Activated CD8-positive, alpha-beta memory T cell treated with anti-CD3 and anti-CD28 coated beads, Interleukin-2, amount 50 U/mL, for 48 hours (primary cell): ENCODE results near the gene TIMP1.

ENCODE experiments used
- DNase-seq: peaks from one replicate; pipeline ENCODE4 v3.0.0-alpha.2; 2020

The TIMP1 gene

DNA sequence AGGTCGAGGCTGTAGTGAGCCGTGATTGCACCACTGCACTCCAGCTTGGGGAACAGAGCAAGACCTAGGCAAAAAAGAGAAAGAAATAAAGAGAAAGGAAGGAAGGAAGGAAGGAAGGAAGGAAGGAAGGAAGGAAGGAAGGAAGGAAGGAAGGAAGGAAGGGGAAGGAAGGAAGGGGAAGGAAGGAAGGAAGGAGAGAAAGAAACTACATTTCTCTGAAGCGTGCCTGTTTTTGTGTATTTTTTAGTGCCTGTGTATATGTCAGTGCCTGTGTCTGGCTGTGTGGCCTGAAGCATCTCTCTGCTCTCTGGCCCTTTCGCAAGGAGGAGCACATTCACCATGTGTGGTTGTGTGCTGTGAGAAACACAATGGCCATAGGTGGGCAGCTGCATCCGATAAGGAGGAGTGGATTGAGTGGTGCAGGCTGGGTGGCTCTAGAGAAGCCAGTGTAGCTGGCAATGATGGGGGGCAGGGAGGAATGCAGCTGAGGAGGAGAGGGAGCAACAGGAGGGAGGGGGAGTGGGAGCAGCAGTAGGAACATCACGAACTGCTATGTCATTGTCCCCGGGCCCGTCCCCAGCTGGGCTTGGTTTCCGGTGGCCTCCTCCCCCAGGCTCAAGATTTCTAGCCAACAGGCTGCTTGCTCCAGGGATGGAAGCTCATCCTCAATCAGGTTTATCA, 26.0 kb downstream of the TIMP1 start:
- DNase-seq, result no peak

GRCh38 chrX:47610511-47610910, 28.3 kb downstream of the TIMP1 start:
- no peak for DNase-seq

DNA sequence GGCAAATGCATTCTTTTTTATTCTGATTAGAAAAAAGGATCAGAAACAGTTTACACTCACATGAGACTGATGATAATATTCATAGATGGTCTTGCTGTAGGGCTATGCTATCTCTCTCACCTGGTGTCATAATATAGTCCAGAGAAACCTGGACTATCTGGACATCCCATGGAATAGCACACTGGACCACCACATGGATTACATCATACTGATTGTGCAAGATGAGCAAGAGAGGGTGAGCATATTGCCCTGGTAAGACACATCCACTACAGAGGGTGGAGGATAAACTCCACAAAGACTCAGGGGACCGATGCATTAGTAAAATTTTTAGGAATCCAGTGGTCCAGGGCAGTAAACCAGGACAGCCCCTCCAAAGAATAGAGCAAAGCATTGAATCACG, 29.3 kb downstream of the TIMP1 start:
- no peak for DNase-seq

- no peak for DNase-seq
Measured at GRCh38 chrX:47611926-47612325, 29.7 kb downstream of the TIMP1 start.

- DNase-seq, result no peak
Measured at GRCh38 chrX:47612418-47612817, 30.2 kb downstream of the TIMP1 start.

GRCh38 chrX:47613082-47613481, 30.8 kb downstream of the TIMP1 start:
- DNase-seq, result no peak

DNA sequence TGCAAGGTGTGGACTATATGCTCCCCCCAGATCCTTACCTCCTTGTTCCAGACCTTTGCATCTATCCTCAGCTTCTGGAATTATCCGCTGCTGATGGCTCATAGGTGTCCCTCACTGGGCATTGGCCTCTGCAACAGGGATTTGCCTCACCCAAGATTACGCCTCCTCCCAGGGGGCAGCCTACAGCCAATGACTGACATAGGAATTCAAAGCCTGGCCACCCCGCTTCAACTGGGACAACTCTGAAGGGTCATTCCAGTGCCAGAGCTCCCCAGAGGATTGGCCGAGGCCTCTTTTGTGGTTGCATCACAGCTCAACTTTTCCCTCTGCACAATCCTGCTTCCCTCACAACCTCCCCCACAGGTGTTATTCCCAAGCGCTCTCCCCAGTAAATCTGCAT, 32.4 kb downstream of the TIMP1 start:
- DNase-seq, result no peak

- no peak for DNase-seq
Measured at GRCh38 chrX:47618923-47619485, 36.8 kb downstream of the TIMP1 start.

- DNase-seq, result peak; percentile 88
Measured at GRCh38 chrX:47619486-47620302, 37.5 kb downstream of the TIMP1 start, which contains the start of gene SYN1. Gene SYN1 (minus strand): TSS chrX:47619857. CDS start chrX:47619728, 129 bp downstream.

DNA sequence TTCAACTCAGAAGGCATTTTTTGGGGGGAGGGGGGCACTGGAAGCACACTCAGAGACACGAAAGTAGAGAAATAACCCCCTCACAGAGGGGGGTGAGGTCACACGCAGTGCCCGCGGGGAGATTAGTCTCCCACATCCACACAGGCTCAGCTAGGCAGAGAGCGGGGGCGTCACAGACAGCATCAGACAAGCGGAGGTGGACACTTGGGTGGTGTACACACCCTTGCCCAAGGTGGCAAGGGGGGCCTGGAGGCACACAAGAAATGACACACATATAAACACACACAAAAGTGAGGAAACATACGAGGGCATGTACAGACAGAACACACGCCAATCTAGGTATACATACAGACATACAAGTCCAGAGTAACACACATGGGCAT, 38.1 kb downstream of the TIMP1 start:
- no peak for DNase-seq

- DNase-seq, result no peak
Measured at GRCh38 chrX:47621851-47622250, 39.6 kb downstream of the TIMP1 start.

- DNase-seq, result no peak
Measured at GRCh38 chrX:47623540-47624027, 41.3 kb downstream of the TIMP1 start.

- no peak for DNase-seq
Measured at GRCh38 chrX:47625365-47625764, 43.1 kb downstream of the TIMP1 start.

- no peak for DNase-seq
Measured at GRCh38 chrX:47628982-47629381, 46.7 kb downstream of the TIMP1 start.

- DNase-seq, result no peak
Measured at GRCh38 chrX:47629419-47630200, 47.4 kb downstream of the TIMP1 start, which contains the start of gene CFP. Gene CFP (minus strand): TSS chrX:47629930. CDS start chrX:47629844, 86 bp downstream.

DNA sequence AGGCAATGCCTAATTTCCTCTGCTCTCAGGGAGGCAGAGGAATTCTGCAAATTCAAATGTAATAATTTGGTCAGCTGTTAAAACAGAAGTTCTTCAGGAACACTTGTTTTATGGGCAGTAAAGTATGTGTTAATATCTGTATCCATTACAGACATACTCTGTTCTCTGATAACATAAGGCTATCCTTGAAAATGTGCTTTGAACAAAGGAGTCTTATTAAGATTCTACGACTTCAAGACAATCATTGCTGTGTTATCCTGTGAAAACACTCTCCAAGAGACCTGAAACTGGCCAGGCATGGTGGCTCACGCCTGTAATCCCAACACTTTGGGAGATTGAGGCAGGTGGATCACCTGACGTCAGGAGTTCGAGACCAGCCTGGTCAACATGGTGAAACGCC, 49.4 kb downstream of the TIMP1 start:
- no peak for DNase-seq

DNA sequence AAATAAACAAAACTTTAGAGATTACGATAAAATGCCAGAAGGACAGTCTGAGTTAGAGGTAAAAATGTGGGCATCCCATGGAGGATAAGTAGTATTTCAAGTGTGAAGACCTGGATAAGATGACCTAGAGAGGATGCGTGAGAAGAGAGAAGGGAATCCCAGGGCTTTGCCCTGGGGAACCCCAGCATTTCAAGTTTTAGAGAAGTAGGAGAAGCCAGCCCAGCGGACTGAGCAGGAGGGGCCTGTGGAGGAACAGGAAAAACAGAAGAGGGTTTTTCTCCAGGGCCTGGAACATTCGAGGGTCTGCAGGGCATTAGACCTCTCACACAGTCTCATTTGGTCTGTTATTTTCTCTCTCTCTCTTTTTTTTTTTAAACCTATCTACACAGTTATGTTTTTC, 50.4 kb downstream of the TIMP1 start:
- DNase-seq, result no peak

DNA sequence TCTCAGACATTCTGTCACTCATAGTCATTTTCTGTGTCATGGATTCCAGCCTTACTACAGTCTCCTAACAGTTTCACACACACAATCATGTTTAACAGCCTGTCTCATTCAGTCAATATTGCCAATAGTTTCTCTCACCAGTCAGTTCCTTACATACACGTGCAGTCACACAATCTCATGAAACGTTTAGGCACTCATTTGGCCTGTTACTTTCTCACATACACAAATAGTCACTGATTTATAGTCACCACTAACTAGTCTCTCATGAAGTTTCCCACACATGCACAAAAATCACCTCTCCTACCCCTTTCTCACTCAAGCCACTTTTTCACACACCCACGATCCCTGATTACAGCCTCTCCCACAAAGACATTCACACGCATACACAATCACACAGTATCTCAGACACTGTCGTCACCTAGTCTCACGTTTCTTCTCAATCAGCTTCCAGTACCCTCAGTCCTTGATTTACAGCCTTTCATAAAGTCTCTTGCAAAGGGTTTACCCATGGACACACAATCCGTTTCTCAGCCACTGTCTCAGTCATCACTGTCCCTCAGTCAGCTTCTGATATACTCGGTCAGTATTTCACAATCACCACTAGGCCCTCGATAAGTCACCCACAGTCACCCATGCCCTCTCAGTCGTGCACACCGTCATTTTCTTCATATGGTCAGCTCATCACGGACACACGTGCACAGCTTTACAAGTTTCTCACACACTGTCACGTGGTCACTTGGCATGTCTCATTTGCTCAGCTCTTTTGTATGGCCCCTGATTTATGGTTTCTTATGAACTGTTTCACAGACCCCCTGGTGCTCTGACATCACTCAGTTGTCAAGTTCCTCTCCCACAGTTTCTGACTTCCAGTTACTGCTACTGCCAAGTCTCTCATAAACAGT, 51.7 kb downstream of the TIMP1 start:
- no peak for DNase-seq

DNA sequence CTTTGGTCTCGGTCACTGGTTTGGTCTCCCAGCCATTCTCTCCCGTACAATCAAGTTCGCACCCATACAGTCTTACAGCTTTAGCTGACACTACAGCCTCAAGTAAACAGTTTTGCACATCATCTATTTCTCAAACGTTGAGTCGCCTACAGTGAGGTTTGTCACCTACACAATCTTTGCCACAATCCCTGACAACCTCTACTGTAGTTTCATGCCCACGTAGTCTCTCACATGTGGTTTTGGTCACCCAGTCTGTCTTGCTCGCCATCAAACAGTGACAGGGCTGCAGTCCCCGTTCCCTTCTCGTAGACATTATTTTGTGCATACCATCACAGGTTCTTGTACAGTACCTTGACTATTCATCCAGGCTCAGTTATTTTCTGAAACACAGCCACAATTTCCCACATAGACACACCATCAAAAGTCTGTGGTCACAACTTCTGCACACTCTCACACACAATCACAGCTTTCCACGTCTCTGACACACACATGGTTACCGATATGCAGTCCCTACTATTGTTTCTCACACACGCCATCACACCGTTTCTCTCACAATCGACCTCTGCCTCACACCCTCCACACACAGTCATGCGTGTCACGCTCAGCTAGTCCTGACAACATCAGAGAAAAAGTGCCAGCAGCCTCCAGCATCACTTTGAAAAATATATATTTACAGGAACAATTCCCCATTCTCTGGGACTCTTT, 52.8 kb downstream of the TIMP1 start:
- no peak for DNase-seq
